ENCODE measurements around the gene RAPGEF6.

DNA sequence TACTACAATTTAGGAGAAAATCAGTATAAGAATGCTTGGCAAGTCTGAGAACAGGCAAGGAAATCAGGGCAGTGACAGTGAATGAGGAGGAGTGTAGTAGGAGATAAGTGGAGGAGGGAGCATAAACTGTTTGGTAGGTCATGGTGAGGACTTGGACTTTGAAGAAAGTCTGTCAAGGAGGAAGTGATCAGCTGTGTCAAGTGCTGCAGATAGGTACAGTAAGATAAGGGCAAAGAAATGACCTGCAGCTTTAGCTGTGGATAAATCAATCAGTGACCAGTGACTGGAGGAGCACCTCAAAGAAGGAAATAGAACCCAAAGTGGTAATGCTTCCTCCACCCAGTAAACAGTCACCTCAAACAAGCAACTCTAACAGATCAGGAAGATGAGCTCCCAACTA is 106.3 kb downstream of the RAPGEF6 start:
- no peak for TF ChIP-seq EP300 (IDR thresholded peaks at IDR 0.05)
- TF ChIP-seq, protein P1, sequence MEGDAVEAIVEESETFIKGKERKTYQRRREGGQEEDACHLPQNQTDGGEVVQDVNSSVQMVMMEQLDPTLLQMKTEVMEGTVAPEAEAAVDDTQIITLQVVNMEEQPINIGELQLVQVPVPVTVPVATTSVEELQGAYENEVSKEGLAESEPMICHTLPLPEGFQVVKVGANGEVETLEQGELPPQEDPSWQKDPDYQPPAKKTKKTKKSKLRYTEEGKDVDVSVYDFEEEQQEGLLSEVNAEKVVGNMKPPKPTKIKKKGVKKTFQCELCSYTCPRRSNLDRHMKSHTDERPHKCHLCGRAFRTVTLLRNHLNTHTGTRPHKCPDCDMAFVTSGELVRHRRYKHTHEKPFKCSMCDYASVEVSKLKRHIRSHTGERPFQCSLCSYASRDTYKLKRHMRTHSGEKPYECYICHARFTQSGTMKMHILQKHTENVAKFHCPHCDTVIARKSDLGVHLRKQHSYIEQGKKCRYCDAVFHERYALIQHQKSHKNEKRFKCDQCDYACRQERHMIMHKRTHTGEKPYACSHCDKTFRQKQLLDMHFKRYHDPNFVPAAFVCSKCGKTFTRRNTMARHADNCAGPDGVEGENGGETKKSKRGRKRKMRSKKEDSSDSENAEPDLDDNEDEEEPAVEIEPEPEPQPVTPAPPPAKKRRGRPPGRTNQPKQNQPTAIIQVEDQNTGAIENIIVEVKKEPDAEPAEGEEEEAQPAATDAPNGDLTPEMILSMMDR (IDR thresholded peaks at IDR 0.05): no peak
